Subcutaneous abdominal adipose tissue (tissue), 5 donors: ENCODE measurements around the gene METTL27.
"Not testable (repeated sequence)": the region's sequence is repeated elsewhere in the genome, so short reads cannot be mapped to it uniquely, and the experiment has no call there.

Experiments
- H3K27ac ChIP-seq: one replicate; pipeline ENCODE4 v1.7.0; 2013; ENCODE audit warnings: low read depth, mild to moderate bottlenecking, inconsistent platforms, low read length, moderate library complexity
- H3K27me3 ChIP-seq, 5 donors: one replicate each; pipeline ENCODE4 v1.7.0; 2013; ENCODE audit warnings: low read length in 5 of 5, inconsistent platforms in 1 of 5; ENCODE audit not compliant: control insufficient read depth in 5 of 5, insufficient read depth in 4 of 5
- H3K36me3 ChIP-seq, 5 donors: one replicate each; pipeline ENCODE4 v1.7.0; 2013; ENCODE audit warnings: low read length in 5 of 5; ENCODE audit not compliant: control insufficient read depth in 5 of 5, insufficient read depth in 5 of 5
- H3K4me1 ChIP-seq, 5 donors: one replicate each; pipeline ENCODE4 v1.7.0; 2013; ENCODE audit warnings: low read length in 5 of 5, mild to moderate bottlenecking in 3 of 5, moderate library complexity in 1 of 5; ENCODE audit not compliant: control insufficient read depth in 5 of 5, insufficient read depth in 5 of 5
- H3K4me3 ChIP-seq, 5 donors: one replicate each; pipeline ENCODE4 v1.7.0; 2013; ENCODE audit warnings: low read length in 5 of 5, low read depth in 1 of 5
- H3K9ac ChIP-seq, 5 donors: one replicate each; pipeline ENCODE4 v1.7.0; 2013; ENCODE audit warnings: low read length in 5 of 5, mild to moderate bottlenecking in 4 of 5, moderate library complexity in 3 of 5
- H3K9me3 ChIP-seq, 5 donors: one replicate each; pipeline ENCODE4 v1.7.0; 2013; ENCODE audit warnings: low read length in 5 of 5; ENCODE audit not compliant: control insufficient read depth in 5 of 5
- donor health status: healthy.
- donor health status: healthy.
- donor health status: healthy.
- donor health status: healthy.
- donor health status: healthy.

The METTL27 gene

DNA sequence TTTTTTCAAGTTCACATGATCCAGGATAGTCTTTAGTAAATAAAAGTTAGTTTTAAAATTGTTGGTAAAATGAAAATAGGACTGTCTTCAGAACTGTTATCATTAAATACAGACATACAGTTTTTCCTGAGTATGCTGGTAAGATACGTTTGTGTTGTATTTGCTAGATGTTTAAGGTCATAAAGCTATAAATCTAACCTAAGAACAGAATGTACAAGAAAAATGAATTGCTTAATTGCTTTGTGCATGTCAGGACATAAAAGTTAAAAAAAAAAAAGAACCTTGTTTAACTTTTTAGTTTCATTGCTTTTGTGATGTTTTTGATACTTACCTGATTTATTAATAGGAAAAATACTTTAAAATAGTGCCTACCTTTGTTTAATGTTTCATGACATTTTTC is 40.7 kb downstream of the METTL27 start:
- H3K4me3 ChIP-seq: no peak overlapping the region
- no peaks in the 10 kb centered on the region for H3K36me3 ChIP-seq
- no peaks in the 10 kb centered on the region for H3K9me3 ChIP-seq
- no peak overlapping the region for H3K27ac ChIP-seq
- H3K4me1 ChIP-seq: no peaks in the 10 kb centered on the region
- no peaks in the 10 kb centered on the region for H3K27me3 ChIP-seq
- H3K9ac ChIP-seq: no peak overlapping the region

DNA sequence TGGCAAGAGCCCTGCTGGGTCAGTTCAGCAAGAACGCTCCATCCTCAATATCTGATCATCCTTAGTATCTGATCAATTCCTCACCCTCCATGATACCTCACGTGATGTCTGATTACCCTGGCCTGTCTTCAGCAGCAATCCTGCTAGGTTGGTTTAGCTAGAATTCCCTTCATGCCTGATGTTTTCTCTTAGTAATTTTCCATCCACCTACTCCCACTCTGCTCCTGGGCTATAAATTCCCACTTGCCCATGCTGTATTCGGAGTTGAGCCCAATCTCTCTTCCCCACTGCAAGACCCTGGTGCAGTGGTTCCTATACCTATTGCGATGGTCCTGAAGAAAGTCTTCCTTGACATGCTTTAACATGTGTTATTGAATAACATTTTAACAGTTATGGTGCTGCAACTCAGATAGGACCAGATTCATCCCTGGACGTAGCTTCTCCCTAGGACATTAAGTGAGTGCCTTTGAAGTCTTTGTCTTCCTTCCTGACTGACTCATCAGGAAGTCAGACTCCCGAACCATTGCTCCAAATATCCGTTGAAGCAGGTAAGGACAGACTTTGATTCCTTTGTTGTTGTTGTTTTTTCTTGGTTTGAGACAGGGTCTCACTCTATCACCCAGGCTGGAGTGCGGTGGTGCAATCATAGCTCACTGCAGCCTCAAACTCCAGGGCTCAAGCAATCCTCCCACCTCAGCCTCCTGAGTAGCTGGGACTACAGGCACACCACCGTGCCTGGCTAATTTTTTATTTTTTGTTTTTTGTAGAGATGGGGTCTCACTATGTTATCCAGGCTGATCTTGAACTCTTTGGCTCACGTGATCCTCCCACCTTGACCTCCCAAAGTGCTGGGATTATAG is 42.8 kb downstream of the METTL27 start:
- H3K27me3 ChIP-seq: no peaks in the 10 kb centered on the region
- H3K4me1 ChIP-seq: no peaks in the 10 kb centered on the region
- H3K9ac ChIP-seq: no peak overlapping the region
- H3K36me3 ChIP-seq: no peaks in the 10 kb centered on the region
- no peak overlapping the region for H3K27ac ChIP-seq
- no peaks in the 10 kb centered on the region for H3K9me3 ChIP-seq
- no peak overlapping the region for H3K4me3 ChIP-seq

DNA sequence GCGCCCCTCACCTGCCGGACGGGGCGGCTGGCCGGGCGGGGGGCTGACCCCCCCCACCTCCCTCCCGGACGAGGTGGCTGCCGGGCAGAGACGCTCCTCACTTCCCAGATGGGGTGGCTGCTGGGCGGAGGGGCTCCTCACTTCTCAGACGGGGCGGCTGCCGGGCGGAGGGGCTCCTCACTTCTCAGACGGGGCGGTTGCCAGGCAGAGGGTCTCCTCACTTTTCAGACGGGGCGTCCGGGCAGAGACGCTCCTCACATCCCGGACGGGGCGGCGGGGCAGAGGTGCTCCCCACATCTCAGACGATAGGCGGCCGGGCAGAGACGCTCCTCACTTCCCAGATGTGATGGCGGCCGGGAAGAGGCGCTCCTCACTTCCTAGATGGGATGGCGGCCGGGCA is 45.1 kb downstream of the METTL27 start:
- not testable (repeated sequence) for H3K4me3 ChIP-seq, H3K27ac ChIP-seq, H3K27me3 ChIP-seq, H3K4me1 ChIP-seq, H3K9me3 ChIP-seq, H3K36me3 ChIP-seq, H3K9ac ChIP-seq

DNA sequence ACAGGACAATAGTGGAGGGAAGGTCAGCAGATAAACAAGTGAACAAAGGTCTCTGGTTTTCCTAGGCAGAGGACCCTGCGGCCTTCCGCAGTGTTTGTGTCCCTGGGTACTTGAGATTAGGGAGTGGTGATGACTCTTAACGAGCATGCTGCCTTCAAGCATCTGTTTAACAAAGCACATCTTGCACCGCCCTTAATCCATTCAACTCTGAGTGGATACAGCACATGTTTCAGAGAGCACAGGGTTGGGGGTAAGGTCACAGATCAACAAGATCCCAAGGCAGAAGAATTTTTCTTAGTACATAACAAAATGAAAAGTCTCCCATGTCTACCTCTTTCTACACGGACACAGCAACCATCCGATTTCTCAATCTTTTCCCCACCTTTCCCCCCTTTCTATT is 45.7 kb downstream of the METTL27 start:
- not testable (repeated sequence) for H3K36me3 ChIP-seq, H3K9me3 ChIP-seq, H3K27me3 ChIP-seq, H3K27ac ChIP-seq, H3K4me3 ChIP-seq, H3K4me1 ChIP-seq, H3K9ac ChIP-seq

DNA sequence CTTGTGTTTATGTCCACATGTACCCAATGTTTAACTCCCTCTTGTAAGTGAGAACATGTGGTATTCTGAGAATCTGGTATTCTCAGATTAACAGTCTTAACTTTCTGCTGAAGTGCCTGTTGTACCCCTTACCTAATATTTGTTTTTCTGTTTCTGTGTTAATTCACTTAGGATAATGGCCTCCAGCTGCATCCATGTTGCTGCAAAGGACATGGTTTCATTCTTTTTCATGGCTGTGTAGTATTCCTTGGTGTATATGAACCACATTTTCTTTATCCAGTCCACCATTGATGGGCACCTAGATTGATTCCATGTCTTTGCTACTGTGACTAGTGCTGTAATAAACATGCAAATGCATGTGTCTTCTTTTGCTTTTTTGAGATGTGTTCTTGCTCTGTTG is 47.1 kb downstream of the METTL27 start:
- not testable (repeated sequence) for H3K9me3 ChIP-seq, H3K27me3 ChIP-seq, H3K36me3 ChIP-seq, H3K27ac ChIP-seq, H3K4me1 ChIP-seq, H3K9ac ChIP-seq, H3K4me3 ChIP-seq

DNA sequence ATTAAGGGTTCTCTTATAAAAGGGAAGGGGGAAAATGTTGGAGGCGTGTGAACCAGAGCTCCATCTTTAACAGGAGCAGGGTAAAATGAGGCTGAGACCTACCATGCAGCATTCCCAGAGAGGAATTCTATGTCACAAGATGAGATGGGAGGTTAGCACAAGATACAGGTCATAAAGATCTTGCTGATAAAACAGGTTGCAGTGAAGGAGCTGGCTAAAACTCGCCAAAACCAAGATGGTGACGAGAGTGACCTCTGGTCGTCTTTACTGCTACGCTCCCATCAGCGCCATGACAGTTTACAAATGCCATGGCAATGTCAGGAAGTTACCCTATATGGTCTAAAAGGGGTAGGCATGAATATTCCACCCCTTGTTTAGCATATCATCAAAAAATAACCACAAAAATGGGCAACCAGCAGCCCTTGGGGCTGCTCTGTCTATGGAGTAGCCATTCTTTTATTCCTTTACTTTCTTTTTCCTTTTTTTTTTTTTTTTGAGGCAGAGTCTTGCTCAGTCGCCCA is 51.1 kb downstream of the METTL27 start:
- not testable (repeated sequence) for H3K4me1 ChIP-seq, H3K27ac ChIP-seq, H3K36me3 ChIP-seq, H3K9ac ChIP-seq, H3K27me3 ChIP-seq, H3K4me3 ChIP-seq, H3K9me3 ChIP-seq

DNA sequence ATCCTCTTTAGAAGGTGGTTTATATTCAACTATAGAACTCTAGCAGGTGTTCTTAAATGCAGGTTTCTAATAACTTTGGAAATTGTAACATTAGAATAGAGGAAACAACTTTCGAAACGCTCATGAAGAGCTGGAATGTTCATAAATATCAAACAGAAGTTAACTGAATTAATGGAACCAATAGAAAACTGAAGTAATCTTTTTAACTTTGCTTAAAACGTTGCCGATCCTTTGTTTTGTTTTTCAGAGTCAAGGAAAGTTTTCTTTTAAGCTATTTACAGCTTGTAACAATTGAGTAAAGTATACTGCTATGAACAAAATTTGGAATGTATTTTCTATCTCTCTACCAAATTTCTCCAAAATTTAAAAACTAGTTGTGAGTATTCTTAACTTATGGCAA is 53.3 kb downstream of the METTL27 start:
- H3K4me3 ChIP-seq: no peak overlapping the region
- no peak overlapping the region for H3K27ac ChIP-seq
- no peaks in the 10 kb centered on the region for H3K9me3 ChIP-seq
- H3K36me3 ChIP-seq: no peaks in the 10 kb centered on the region
- no peaks in the 10 kb centered on the region for H3K27me3 ChIP-seq
- no peak overlapping the region for H3K9ac ChIP-seq
- no peaks in the 10 kb centered on the region for H3K4me1 ChIP-seq

GRCh38 chr7:73787786-73788048 is 54.6 kb downstream of the METTL27 start:
- not testable (repeated sequence) for H3K27me3 ChIP-seq, H3K36me3 ChIP-seq, H3K4me3 ChIP-seq, H3K9ac ChIP-seq, H3K27ac ChIP-seq, H3K9me3 ChIP-seq, H3K4me1 ChIP-seq

DNA sequence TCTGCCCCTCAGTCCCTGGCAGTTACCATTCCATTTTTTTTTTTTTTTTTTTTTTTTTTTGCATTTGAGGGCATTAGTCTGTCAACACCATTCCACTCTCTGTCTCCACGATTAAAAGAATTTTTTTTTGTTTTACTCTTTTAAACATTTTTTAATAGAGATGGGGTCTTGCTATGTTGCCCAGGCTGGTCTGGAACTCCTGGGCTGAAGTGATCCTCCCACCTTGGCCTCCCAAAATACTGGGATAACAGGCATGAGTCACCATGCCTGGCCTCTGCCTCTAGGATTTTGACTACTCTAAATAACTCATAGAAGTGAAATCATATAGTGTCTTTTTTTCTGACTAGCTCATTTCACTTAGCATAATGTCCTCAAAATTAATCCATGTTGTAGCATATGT is 55.7 kb downstream of the METTL27 start:
- Histone ChIP-seq H3K9ac (no peak overlapping the region), H3K9me3 (no peaks in the 10 kb centered on the region), H3K4me3 (no peak overlapping the region), H3K4me1 (no peaks in the 10 kb centered on the region), H3K27ac (no peak overlapping the region), H3K36me3 (no peaks in the 10 kb centered on the region), H3K27me3 (no peaks in the 10 kb centered on the region)
